CD14-positive monocyte (primary cell): ENCODE measurements around the gene CSAD. TPM values are rescaled to one million over a fixed set of nuclear protein-coding genes. Genes with fewer than 3 reads are reported as not detected.

Experiments used
- DNase-seq, 3 donors: peaks; one replicate each; pipeline ENCODE4 v3.0.0-alpha.2; 2011 to 2022
- H2AFZ ChIP-seq: 2 replicates; pipeline ENCODE4 v1.6.0; 2012; ENCODE audit warnings: mild to moderate bottlenecking, low read depth, low read length, inconsistent platforms; ENCODE audit not compliant: insufficient read depth, poor library complexity, severe bottlenecking
- H3K27ac ChIP-seq, 2 donors: 1 replicate in 1 of 2; 2 replicates in 1 of 2; pipeline ENCODE4 v1.5.1; 2012 to 2013; ENCODE audit warnings: low read length in 2 of 2, control low read depth in 1 of 2, inconsistent platforms in 1 of 2, low read depth in 1 of 2, mild to moderate bottlenecking in 1 of 2
- H3K27me3 ChIP-seq, 2 donors: one replicate each; pipeline versions ENCODE4 v1.6.0 to v1.6.1; 2011 to 2013; ENCODE audit warnings: low read length in 2 of 2; ENCODE audit not compliant: control insufficient read depth in 2 of 2, insufficient read depth in 2 of 2
- H3K36me3 ChIP-seq, 2 donors: replicated peaks in 1 of 2; 1 replicate in 1 of 2; 2 replicates in 1 of 2; pipeline versions ENCODE4 v1.5.1 to v1.6.1; 2012 to 2013; ENCODE audit warnings: low read length in 2 of 2, control low read depth in 1 of 2, inconsistent platforms in 1 of 2, mild to moderate bottlenecking in 1 of 2; ENCODE audit not compliant: insufficient read depth in 2 of 2, control insufficient read depth in 1 of 2
- H3K4me1 ChIP-seq, 2 donors: 1 replicate in 1 of 2; 2 replicates in 1 of 2; pipeline versions ENCODE4 v1.5.1 to v1.6.1; 2012 to 2013; ENCODE audit warnings: low read length in 2 of 2, control low read depth in 1 of 2, inconsistent platforms in 1 of 2, mild to moderate bottlenecking in 1 of 2, moderate library complexity in 1 of 2; ENCODE audit not compliant: insufficient read depth in 2 of 2, control insufficient read depth in 1 of 2
- H3K4me2 ChIP-seq: replicated peaks from 2 replicates; pipeline ENCODE3; 2012; ENCODE audit warnings: low read length, moderate library complexity, mild to moderate bottlenecking; ENCODE audit not compliant: poor library complexity, severe bottlenecking; ENCODE audit errors: extremely low read depth
- H3K4me3 ChIP-seq, 3 experiments: fragments of 200-600 bp in 1 of 3; sonication (generic) in 1 of 3; replicated peaks in 1 of 3; 1 replicate in 2 of 3; 2 replicates in 1 of 3; pipeline ENCODE4 v1.5.1; 2011 to 2013; ENCODE audit warnings: low read length in 3 of 3, mild to moderate bottlenecking in 3 of 3, control low read depth in 2 of 3, low read depth in 2 of 3, inconsistent platforms in 1 of 3, moderate library complexity in 1 of 3
- H3K79me2 ChIP-seq: 2 replicates; pipeline ENCODE4 v1.6.0; 2012; ENCODE audit warnings: mild to moderate bottlenecking, control low read depth, inconsistent platforms, low read length, moderate library complexity; ENCODE audit not compliant: insufficient read depth
- H3K9ac ChIP-seq: 2 replicates; pipeline ENCODE4 v1.6.0; 2017; ENCODE audit warnings: low read length, mild to moderate bottlenecking; ENCODE audit not compliant: insufficient read depth, poor library complexity, severe bottlenecking
- H3K9me3 ChIP-seq, 2 donors: replicated peaks in 1 of 2; 1 replicate in 1 of 2; 2 replicates in 1 of 2; pipeline versions ENCODE4 v1.5.1 to v1.6.1; 2012 to 2013; ENCODE audit warnings: low read length in 2 of 2, control low read depth in 1 of 2; ENCODE audit not compliant: control insufficient read depth in 1 of 2, insufficient read depth in 1 of 2
- H4K20me1 ChIP-seq: 2 replicates; pipeline ENCODE4 v1.6.0; 2012; ENCODE audit warnings: mild to moderate bottlenecking, low read length, control low read depth, moderate library complexity; ENCODE audit not compliant: insufficient read depth
- H3K27ac Mint-ChIP-seq, 7 donors: one replicate each; pipeline ENCODE4 v1.8.0; 2020; ENCODE audit warnings: mild to moderate bottlenecking in 7 of 7, mixed read lengths in 7 of 7, moderate library complexity in 6 of 7, inconsistent platforms in 2 of 7
- H3K27me3 Mint-ChIP-seq, 3 donors: one replicate each; pipeline ENCODE4 v1.8.0; 2021 to 2022; ENCODE audit warnings: low read depth in 3 of 3, mild to moderate bottlenecking in 3 of 3, mixed read lengths in 3 of 3, moderate library complexity in 3 of 3, inconsistent platforms in 1 of 3
- H3K36me3 Mint-ChIP-seq, 2 donors: one replicate each; pipeline ENCODE4 v1.8.0; 2020; ENCODE audit warnings: mixed read lengths in 2 of 2, inconsistent platforms in 1 of 2, mild to moderate bottlenecking in 1 of 2
- H3K4me1 Mint-ChIP-seq: one replicate; pipeline ENCODE4 v1.8.0; 2020; ENCODE audit warnings: mild to moderate bottlenecking, mixed read lengths
- H3K4me3 Mint-ChIP-seq, 2 donors: one replicate each; pipeline ENCODE4 v1.8.0; 2020; ENCODE audit warnings: mild to moderate bottlenecking in 2 of 2, mixed read lengths in 2 of 2, moderate library complexity in 1 of 2
- H3K9me3 Mint-ChIP-seq, 7 donors: one replicate each; pipeline ENCODE4 v1.8.0; 2020 to 2022; ENCODE audit warnings: mixed read lengths in 7 of 7, mild to moderate bottlenecking in 6 of 7, moderate library complexity in 6 of 7, inconsistent platforms in 2 of 7
- WGBS: methylation state at CpG from one replicate; pipeline ENCODE4 v1.1.5; 2013; ENCODE audit warnings: missing lambda C conversion rate; ENCODE audit not compliant: insufficient coverage; 5-methylcytosine and 5-hydroxymethylcytosine counted together
- intact Hi-C, 2 donors: fragments of 100-400 bp; cut with micrococcal nuclease; formaldehyde crosslinking; loops; one replicate each; pipeline versions ENCODE4 v1.15.0 to v1.15.1; 2023
- polyA plus RNA-seq, 3 donors: library from polyadenylated mRNA; depleted of rRNA in 1 of 3; unstranded in 2 of 3; stranded (reverse) in 1 of 3; fragments of 300-500 nt in 2 of 3; fragments of >200 nt in 1 of 3; fragmentation: Illumina TruSeq in 2 of 3; gene quantifications; 1 replicate in 2 of 3; 2 replicates in 1 of 3; pipeline ENCODE4 v1.2.3, GENCODE V29; 2012 to 2021
- TF ChIP-seq, protein P1 (sequence below): fragments of 200-600 bp; IDR thresholded peaks from one replicate; pipeline ENCODE4 v1.8.0; 2022; ENCODE audit warnings: antibody characterized with exemption, mild to moderate bottlenecking

The CSAD gene
- polyA plus RNA-seq, 3 donors = 1.3 to 145 (median 1.4) TPM

DNA sequence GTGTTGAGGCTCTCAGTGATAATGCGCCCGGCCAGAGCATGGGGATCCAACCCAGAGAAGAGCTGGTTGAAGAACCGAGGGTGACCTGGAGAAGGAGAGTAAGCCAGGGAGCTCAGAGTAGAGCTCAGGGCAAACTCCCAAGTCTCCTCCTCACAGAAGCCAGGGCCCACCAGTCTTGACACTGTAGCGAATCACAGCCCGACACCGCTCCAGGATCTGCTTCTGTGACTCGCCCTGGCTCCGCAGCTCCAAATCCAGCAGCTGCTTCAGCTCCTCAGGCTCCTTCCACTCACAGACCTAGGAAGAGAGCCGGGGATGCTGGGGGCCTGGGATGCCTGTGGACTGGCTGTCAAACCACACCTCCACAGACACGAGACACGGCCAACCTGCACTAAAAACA is 8.4 kb downstream of the CSAD start:
- H2AFZ ChIP-seq = no peak overlapping the region
- H3K27me3 Mint-ChIP-seq = peaks cover 0 to 1% (median 0%) of the 10 kb centered on the region in 3 donors
- H3K4me1 ChIP-seq = no peaks in the 10 kb centered on the region
- H4K20me1 ChIP-seq = no peaks in the 10 kb centered on the region
- H3K9me3 Mint-ChIP-seq = no peaks in the 10 kb centered on the region
- H3K9ac ChIP-seq = no peak overlapping the region
- H3K4me1 Mint-ChIP-seq = peaks cover 4% of the 10 kb centered on the region
- H3K4me2 ChIP-seq = no peak overlapping the region
- no peak overlapping the region for H3K27ac ChIP-seq
- peaks cover 34 to 35% of the 10 kb centered on the region in 2 donors for H3K36me3 Mint-ChIP-seq
- no peak overlapping the region for H3K4me3 ChIP-seq
- no peaks in the 10 kb centered on the region for H3K9me3 ChIP-seq
- H3K4me3 Mint-ChIP-seq = no peak overlapping the region
- TF ChIP-seq, protein P1, sequence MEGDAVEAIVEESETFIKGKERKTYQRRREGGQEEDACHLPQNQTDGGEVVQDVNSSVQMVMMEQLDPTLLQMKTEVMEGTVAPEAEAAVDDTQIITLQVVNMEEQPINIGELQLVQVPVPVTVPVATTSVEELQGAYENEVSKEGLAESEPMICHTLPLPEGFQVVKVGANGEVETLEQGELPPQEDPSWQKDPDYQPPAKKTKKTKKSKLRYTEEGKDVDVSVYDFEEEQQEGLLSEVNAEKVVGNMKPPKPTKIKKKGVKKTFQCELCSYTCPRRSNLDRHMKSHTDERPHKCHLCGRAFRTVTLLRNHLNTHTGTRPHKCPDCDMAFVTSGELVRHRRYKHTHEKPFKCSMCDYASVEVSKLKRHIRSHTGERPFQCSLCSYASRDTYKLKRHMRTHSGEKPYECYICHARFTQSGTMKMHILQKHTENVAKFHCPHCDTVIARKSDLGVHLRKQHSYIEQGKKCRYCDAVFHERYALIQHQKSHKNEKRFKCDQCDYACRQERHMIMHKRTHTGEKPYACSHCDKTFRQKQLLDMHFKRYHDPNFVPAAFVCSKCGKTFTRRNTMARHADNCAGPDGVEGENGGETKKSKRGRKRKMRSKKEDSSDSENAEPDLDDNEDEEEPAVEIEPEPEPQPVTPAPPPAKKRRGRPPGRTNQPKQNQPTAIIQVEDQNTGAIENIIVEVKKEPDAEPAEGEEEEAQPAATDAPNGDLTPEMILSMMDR = no peak
- 100% methylated on average over 6 of the region's 11 CpGs for WGBS
- H3K27ac Mint-ChIP-seq = no peak overlapping the region
- peaks cover 6 to 31% of the 10 kb centered on the region in 2 donors for H3K36me3 ChIP-seq
- no peaks in the 10 kb centered on the region for H3K27me3 ChIP-seq
- no peak for DNase-seq
- H3K79me2 ChIP-seq = no peaks in the 10 kb centered on the region
- intact Hi-C loops = no loop called here

DNA sequence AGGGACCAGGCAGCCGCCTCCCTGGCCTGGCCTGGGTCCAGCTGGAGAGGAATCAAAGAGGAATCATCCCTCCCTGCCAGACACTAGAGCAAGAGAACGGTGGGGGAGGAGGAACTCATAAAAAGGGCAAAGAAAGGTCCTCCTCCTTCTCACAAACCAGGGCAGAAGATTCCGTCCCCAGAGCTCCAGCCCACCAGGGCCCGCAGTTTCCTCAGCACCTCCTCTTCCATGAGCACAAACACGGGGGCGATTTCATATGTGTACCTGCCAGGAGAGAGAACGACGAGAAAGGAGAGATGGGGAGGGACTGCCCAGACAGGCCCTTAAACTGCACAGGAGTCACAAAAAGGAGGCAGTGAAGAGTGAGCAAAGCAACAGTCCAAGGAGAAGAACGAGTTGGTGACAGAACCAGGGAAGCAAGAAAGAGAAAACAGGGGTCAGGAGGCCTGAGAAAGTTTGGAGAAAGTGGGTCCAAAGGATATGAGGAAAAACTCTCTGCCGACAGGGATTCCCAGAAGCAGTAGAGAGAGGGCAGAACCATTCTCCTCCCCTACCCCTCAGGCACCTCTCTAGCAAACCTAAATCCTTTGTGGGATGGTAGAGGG is 8.9 kb downstream of the CSAD start:
- Histone ChIP-seq H2AFZ (no peak overlapping the region), H3K9ac (no peak overlapping the region), H3K9me3 (no peaks in the 10 kb centered on the region), H3K4me3 (no peak overlapping the region), H3K79me2 (no peaks in the 10 kb centered on the region), H3K27ac (no peak overlapping the region), H4K20me1 (no peaks in the 10 kb centered on the region), H3K4me2 (no peak overlapping the region), H3K4me1 (no peaks in the 10 kb centered on the region), H3K27me3 (no peaks in the 10 kb centered on the region), H3K36me3 (peaks cover 6 to 31% of the 10 kb centered on the region in 2 donors)
- Mint-ChIP-seq H3K27ac (peak overlapping the region in 2 of 7 donors; percentile 18 to 40), H3K27me3 (peaks cover 0 to 1% (median 0%) of the 10 kb centered on the region in 3 donors), H3K4me1 (peaks cover 4% of the 10 kb centered on the region), H3K4me3 (no peak overlapping the region), H3K36me3 (peaks cover 39% of the 10 kb centered on the region in 2 donors), H3K9me3 (no peaks in the 10 kb centered on the region)
- TF ChIP-seq, protein P1 = no peak
- intact Hi-C loops = no loop called here
- no peak for DNase-seq
- 90% methylated on average over 5 of the region's 10 CpGs for WGBS
